LHCN-M2 (cell line): Measurements from ENCODE around the gene CD96. TPM values are rescaled to one million over a fixed set of nuclear protein-coding genes. Genes with fewer than 3 reads are reported as not detected.
"Not testable (repeated sequence)": the region's sequence is repeated elsewhere in the genome, so short reads cannot be mapped to it uniquely, and the experiment has no call there.

ENCODE experiments used
- DNase-seq: peaks from one replicate; pipeline ENCODE4 v3.0.0-alpha.2; 2012; ENCODE audit warnings: low read depth
- total RNA-seq: library from RNA; depleted of rRNA; stranded (reverse); fragments of >200 nt; gene quantifications from 2 replicates; pipeline ENCODE4 v1.2.3, GENCODE V29; 2014

Gene CD96
- total RNA-seq, 1 experiment from 2014 or later = 0.11 TPM

DNA sequence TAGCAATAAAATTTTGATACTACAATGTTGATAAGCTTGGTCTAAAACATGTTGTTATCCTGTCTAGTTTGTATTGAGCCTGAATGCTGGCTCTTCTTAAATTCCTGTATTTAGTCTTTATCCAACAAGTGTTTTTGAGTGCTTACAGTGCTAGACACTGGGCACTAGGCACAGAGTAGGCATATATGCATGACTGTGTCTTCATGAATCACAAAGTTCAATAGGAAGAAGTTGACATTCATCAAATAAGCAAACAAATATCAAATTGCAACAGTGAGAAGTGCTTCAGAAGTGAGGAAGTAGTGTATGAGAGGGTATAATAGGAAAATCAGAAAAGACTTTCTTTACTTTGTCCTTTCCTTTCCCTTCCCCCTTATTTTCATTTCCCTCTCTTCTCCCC is 6.8 kb downstream of the CD96 start:
- DNase-seq = no peak

DNA sequence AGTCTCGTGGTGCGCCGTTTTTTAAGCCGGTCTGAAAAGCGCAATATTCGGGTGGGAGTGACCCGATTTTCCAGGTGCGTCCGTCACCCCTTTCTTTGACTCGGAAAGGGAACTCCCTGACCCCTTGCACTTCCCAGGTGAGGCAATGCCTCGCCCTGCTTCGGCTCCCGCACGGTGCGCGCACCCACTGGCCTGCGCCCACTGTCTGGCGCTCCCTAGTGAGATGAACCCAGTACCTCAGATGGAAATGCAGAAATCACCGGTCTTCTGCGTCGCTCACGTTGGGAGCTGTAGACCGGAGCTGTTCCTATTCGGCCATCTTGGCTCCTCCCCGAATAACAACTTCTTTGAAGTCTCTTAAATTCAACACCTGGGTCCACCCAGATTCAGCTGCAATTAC is 19.9 kb downstream of the CD96 start:
- not testable (repeated sequence) for DNase-seq

DNA sequence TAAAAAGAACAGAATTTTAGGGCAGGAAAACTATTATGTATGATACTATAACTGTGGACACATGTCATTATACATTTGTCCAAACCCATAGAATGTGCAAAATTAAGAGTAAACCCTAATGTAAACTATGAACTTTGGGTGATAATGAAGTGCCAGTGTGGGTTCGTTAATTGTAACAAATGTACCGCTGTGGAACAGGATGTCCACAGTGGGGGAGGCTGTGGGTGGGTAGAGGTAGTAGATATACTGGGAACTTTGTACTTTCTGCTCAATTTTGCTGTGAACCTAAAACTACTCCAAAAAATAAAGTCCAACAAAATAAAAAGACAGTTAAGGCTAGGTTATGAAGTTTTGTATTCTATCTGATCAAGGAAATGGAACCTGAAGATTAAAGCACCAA is 24.8 kb downstream of the CD96 start:
- DNase-seq = no peak

DNA sequence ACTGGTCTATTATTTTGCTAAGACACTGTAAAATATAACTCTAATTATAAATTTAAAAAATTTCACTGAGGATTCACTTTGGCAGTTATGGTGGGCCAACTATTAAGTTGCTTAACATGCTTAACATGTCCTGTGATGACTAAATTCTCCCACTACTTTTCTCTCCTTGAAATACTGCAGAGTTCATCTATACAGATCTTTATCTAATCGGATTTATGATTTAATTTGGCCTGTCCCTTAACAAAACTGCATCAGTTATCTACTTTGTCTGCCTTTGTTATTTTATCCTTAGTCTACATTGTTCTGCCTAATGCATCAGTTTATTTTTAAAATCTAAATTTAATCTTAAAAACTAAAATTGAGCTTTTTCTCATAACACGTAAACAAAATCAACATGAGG is 26.4 kb downstream of the CD96 start:
- DNase-seq = no peak

DNA sequence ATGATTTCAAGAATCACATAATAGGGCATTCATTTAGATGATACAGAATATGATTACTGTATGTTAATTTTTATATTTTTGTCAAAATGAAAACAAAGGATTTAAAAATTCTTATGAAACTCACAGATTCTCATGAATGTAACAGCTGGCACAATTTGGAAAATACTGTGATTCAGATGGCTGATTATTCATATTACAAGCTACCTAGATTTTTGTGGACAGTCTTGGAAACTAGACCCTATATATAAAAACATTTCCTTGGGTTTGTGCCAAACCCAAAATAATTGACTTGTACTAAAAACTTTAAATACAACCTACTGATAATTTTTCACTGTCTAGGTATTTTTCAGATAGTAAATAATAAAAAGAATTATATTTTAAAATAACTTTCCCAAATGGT is 26.9 kb downstream of the CD96 start:
- peak; percentile 57 for DNase-seq

DNA sequence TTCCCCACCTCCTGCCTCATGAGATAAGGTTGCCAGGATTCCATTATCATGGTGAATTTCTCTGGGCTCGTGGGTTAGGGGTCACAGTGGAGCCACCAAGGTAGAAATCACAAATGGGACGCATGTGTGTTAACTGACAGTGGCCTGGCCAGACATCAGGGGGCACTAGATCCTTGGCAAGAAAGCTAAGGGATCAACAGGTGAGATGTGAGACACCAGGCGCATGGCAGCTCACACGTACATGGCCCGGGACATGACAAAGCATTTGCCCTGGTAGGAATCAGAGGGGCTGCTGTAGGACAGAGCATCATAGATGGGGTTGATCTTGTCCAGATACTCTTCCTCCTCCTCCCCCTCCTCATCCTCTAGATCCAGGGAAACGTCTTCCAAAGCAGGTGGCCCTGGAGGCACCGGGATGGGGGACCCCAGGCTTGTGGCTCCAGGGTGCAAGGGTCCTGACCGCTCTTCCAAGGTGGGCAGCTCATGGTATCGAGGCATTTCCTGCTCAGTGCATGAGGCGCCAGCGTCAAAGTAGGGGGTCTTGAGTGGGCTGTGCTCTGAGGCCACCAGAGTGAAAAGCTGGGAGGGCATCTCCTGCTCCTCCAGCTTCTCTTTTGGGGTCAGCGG is 28.5 kb downstream of the CD96 start:
- DNase-seq = no peak

DNA sequence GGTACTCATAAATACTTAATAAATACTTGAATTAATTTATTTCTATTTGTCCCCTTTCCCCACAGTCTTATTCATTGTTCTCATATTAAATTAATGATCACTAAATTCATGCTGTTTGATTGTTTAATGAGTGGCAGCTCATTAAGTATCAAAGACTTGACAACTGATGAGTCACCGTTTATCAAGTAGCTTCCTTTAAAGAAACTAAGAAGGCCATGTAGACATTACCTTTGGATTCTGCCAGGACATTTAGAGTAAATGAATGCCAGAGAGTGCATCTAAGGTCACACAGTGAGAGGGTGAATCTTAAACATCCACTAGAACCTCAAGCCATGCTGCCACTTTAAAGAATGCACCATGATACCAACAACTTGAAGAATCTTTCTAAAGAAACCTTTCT is 29.3 kb downstream of the CD96 start:
- no peak for DNase-seq

DNA sequence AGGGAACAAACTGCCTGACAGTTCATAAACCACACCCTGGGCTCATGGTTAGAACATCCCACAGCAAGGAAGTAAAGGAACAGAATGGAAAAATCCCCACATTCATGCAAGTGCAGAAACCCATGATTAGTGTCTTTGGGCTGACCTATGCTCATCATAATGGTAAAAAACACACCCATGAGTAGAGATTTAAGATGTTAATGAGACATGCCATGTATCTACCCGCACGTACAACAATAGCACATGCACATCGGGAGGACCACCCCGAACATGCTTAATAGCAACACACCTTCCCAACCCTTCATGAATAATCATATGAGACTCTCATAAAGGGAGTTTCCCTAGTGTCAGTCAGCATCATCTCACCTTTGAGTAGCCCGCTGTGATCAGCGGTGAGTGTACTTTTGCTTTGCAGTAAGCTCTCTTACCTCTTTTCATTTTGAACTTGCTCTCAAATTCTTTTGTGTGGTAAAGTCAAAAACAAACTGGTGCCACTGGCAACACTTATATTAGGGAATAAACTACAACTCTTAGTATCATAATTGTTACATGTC is 30.0 kb downstream of the CD96 start:
- DNase-seq = no peak

DNA sequence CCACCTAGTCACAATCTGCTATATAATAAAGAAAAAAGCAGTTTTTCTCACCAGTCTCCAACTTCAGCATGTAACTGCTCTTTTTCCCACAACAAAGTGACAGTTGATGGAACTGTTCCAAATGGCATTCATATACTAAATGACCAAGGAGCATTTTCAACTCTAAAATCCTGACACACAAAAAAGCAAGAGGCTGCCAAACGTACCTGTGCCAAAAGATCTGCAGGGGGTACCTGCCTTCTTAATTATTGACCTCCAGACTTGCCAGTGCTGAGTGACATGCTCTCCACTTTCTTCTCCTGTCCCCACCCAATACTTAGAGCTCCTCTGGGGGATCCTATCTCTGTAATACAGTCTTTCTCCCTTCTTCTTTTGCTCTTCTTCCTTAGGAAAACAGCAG is 35.1 kb downstream of the CD96 start:
- no peak for DNase-seq

DNA sequence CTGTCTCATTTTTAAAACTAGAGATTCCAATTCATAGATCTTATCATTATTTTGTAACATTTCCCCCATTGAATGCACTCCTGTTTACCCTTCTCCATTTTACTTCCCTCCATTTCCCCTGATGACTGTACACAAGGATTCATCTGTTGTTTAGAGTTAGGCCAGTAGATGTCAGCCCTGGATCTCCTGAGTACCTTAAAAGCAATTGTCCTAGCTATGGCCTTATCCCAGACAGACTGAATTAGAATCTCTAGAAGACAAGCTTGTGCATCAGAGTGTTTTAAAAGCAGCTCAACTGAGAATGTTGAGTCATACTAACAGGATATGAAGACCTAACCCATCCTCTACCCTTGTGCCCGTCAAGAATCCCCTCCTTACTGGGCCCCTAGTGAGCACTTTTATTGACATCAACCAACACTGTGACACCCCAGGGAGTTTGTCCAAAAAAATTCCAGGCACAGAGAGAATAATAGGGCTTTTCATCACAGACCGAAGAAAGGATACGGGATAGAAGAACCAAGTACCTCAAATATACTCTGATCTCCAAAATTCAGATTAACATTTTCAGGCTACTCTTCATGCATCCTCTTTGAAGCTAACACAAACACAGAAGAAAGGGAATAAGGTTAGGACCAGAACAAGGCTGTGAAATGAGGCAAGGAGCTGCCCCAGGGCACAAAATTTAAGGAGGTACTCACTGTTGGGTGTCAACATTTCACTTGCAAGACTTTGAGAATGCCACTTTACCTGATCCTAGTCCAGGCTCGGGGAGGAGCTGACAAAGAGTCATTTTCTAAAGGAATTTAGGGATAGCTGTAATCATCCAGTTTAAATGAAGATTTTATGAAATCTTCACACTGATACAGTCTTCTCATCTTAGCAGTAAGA is 36.0 kb downstream of the CD96 start:
- DNase-seq = peak; percentile 80

DNA sequence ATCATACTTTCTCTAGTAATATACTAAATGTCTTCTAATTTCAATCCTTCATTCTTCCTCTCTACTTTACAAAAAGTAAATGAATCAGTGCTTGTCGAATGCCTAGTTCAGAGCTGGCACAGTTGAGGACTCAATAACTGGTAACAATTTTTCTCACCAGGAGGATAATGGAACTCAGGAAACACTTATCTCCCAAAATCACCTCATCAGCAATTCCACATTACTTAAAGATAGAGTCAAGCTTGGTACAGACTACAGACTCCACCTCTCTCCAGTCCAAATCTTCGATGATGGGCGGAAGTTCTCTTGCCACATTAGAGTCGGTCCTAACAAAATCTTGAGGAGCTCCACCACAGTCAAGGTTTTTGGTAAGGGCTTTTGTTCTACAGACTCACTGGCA is 36.9 kb downstream of the CD96 start:
- DNase-seq = no peak

DNA sequence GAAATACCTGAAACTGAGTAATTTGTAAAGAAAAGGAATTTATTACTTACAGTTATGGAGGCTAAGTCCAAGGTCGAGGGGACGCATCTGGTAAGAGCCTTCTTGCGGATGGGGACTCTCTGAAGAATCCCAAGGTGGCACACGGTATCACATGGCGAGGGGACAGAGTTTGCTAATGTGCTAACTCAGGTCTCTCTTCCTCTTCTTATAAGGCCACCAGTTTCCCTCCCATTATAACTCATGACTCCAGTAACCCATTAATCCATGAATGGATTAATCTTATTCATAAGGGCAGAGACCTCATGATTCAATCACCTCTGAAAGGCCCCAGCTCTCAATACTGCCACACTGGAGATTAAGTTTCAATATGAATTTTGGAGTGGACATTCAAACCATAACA is 37.5 kb downstream of the CD96 start:
- DNase-seq = no peak

DNA sequence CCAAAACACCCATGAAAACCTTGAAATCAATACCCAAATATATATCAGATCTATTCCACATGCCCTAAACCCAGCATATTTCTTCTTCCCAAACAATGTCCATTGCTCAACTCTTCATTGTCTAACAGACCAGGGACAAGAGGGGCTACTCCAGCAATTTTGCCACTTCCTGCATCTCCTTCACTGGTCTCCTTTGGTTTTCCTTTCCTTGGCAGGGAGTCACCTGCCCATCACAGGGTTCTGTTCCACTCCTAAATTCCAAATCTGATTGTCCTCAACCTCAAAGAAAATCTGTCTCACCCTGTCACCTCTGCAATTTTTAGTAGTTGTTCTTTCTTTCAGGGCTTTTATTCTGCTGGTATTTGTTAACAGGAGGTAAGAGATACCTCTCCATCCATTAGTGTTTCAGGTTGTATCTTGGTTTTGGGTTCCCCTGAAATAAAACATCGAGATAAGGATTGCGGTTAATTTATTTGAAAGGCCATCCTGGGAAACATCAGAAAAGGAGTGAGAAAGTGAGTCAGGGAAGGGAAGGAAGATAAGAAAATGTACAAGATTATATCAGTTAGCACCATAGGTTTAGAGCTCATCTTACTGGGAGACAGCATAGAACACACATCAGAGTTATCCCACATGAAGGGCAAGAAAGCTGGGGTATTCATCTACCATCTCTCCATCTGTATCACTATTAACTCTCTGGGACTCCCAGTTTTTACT is 39.6 kb downstream of the CD96 start:
- DNase-seq = no peak

DNA sequence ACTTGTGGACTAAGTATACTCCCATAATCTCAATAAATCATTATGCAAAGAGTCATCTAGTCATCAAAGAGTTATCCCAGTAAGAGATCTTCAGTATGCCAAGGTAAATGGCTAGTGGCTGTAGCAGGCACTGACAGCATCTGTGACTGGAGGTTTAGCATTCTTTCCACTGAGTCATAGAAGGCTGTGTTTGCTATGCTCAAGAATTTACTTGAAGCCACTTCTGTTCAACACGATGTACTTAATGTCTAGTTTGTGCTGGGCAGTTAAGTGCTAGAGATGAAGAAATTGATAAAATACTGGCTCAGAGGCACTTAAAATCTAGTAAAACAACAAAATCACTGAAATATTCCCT is 40.1 kb downstream of the CD96 start:
- peak; percentile 67 for DNase-seq

DNA sequence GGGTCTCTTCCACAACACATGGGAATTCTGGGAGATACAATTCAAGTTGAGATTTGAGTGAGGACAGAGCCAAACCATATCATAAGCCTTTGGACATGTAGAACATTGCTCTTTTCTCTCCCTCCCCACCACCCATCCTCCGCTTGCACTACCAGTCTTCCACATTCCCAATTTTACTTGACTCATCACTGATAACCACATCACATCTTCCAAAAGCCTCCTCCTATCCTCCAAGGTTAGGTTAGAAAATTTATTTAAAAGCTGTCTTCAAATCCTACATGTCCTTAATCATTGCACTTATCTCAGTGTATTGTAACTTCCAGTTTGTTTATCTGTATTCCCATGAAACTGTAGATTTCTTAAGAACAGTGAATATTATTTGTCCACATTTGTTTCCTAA is 42.7 kb downstream of the CD96 start:
- DNase-seq = no peak

DNA sequence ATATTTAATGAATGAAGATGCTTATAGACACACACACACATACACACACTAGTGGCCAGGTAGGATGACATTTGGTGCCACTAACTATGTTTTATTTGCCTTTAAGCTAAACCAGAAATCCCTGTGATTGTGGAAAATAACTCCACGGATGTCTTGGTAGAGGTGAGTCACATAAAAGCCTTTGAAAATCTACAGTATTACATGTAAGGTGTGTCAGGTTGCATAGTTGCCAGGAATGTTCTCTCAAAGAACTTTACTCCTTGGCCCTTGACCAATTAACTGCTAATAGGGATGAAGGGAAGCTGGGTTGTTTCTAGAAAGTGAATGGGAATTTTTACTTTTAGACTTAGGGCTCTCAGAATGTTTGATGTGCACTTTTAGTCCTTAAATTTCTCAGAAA is 43.2 kb downstream of the CD96 start:
- no peak for DNase-seq

DNA sequence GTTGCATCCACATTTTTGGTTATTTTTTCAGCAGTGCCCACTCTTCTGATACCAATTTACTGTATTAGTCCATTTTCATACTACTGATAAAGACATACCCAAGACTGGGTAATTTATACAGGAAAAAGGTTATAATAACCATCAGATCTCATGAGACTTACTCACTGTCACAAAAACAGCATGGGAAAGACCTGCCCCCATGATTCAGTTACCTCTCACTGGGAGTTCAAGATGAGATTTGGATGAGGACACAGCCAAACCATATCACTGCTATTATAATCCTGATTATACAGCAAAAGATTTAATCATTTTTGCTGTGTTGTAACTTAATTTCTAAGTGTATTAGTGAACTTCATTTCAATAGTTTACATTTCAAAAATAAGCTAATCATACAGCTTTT is 46.5 kb downstream of the CD96 start:
- no peak for DNase-seq

DNA sequence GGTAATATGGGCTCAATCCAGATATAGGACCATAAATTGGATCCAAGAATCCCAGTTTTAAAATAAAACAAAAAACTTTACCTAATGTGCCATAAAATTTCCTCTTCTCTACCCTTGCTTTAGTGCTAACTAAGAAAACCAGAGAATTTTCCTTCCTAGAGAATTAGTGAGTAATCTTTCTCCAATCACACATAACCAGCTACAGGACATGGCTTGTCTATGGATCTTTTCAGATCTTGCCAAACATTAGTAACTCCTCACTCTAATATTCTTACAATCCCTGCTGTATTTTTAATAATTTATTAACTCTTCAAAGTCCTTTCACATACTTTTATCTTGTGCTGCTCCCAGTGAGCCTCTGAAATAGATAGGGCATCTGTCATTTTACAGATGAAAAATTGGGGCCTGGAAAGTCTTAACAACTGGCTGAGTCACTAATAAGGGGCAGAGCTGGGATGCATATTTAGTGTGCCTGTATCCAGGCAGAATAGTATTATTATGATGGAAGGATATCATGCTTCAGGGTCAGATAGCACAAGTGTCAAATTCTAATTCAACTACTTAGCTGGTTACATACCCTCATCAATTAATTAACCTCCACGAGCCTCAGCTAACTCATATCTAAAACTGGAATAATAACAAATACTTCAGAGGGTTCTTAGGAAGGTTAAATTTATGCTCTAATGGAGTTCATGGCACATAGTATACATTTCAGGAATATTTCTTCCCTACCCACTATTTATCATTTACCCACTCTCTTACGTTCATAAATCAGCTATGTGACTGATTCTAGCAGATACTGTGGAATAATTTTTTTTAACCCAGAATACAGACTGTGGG is 47.5 kb downstream of the CD96 start:
- DNase-seq = peak; percentile 19

DNA sequence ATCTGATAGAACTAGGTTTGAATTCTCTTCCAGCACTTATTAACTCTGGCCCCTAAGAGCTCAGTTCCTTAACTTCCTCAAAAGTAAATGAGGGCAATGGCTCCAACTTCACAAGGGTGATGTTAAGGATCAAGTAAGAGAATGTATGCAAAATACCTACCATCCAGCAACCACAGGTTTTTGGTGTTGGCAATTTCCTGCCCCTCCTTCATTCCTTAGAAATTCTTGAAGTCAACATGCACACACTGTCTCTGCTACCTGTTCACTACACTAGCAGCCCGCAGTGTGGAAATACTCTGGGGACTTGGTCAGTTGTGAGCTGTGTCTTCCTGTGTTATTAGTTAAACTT is 48.1 kb downstream of the CD96 start:
- DNase-seq = no peak

DNA sequence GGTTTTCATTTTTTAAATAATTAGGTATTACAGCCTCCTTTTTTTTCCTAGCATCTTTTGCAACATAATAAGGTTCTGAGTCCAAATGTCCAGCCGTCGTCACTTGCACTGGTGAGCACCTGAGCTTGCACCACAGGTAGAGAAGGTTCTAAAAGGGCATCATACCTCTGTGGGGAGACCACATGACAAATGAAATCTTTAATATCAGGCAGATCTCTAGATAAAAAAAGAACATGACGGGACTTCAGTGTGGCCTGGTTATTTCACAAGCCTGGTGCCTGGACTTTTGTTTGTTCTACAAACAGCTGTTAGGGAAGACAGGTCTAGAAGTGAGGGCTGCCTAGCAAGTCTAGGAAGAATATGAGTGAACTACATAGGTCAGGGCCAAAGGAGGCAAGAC is 49.6 kb downstream of the CD96 start:
- peak; percentile 38 for DNase-seq

DNA sequence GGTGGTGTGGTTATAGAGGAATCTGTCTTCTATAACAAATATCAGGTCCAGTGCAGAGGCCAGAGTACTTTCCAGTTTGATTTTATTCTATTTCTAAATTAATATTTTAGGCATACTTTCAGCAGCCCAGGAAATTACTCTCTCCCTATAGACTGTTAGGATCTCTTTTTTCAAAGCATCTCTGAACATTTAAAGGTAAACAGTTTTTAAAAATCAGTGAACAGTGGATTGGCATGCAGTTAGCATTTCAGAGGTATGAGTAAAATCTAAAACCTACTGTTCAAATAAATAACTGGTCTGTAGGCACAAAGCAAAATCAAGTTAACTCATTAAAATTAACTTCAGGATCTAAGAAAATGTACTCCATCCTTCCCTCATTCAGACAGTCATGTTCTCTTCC is 50.1 kb downstream of the CD96 start:
- no peak for DNase-seq

DNA sequence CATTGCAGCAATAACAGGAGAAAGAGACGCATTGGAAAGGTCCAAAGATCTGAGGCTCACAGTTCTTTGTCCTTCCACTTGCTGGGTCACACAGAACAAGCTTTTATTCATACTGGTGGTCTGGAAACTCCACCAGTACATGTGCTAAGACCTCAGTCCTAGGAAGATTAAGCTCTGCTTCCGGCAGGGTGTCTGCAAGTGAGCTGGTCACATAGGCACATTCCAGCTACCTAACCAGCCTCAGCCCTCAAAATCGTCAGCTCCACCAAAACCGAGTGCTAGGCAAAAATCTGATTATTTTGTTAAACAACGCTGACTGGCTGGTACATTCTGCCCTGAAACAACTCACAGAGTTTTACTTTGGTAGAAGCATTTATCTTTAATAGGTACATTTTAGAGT is 50.9 kb downstream of the CD96 start:
- no peak for DNase-seq
